NCI-H82 treated with DMSO at 0.1 percent for 48 hours (cell line): ENCODE data around the gene EP400.

Experiments used
- DNase-seq: peaks from one replicate; lab custom pipeline; 2025; ENCODE audit not compliant: unreplicated experiment; lab: John Stamatoyannopoulos, UW

Gene EP400

GRCh38 chr12:132110677-132111076 lies 160.9 kb downstream of the EP400 start:
- no peak for DNase-seq

DNA sequence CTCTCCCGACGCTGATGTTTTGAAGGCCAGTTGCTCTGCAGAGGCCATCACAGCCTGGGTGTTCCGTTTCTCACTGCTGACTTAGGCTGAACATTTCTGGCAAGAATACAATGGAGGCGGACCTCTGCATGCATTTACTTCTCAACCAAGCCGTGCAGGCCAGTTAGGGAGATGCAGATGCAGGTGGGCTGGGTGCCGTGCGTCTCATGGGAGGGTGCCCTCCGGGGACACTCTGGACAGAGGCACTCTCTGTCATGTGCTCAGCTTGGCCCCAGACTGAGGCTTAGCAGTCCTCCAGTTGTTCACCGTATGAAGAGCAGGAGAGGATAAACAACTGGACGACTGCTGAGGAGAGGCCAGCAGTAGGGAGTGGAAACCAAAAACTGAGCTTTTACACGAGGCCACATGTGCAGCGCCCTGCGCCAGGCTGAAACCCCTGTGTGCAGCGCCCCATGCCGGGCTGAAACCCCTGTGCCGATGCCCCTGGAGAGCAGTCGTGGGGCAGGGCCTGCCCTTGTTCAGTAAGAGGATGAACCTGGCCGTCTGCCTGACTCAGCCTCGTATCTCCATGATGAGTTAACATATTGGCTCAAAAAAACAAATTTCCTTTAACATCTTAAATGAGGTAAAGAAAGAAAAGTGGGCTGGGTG lies 162.0 kb downstream of the EP400 start:
- DNase-seq: no peak

DNA sequence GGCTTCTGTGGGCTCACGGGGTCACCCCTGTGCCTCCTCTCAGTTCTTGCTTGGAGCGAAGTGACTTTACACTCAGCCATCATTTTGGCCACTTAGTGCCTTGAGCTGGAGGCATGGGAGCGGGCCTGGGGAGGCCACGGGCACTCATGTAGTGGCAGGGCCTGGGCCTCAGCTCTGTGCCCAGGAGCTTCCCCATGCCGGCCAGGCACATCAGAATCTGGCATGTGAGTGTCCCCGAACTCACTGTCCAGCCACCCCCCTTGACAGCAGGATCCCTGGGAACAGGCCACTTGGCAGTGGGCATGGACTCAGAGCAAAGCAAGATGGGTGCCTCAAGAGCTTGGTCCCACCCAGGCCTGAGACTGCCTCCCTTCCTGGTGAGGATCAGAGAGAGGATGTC lies 164.9 kb downstream of the EP400 start:
- DNase-seq: no peak

- DNase-seq: no peak
These were observed 165.8 kb downstream of the EP400 start for GRCh38 chr12:132115500-132115899.

DNA sequence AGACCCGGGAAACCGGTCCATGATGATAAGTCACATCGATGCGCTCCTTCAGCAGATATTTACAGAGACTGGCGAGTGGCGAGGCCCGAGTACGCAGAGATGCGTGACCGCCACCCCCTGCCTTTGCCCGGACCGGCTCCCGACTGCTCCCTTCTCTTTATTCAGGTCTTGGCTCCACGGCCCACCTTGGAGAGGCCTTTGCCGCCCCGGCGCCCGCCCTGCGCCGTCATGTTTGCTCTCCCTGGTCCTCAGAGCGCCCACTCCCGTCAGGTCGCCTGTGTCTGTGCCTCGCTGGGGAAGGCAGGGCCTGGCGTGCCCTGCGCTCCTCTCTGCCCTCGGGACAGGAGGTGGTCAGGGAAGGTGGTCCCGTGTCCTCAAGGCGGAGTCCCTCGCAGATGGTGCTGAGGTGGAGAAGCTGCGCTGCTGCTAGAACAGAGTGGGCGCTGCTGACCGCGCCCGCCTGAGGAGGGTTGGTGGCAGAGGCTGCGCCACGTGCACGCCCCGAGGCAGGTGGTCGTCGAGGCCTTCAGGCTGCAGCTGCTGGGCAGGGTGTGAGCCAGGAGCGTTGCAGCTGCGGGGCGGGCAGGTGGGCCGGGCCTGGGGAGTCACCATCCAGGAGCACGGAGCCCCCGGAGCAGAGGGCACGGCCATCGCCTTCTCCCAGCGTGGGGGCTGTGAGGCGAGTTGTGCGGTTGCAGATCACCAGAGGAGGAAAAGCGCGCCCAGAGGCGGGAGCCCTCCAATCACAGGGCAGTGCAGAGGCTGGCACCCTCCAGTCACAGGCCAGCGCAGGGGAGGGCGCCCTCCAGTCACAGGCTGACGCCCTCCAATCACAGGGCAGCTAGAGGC lies 167.2 kb downstream of the EP400 start:
- no peak for DNase-seq

DNA sequence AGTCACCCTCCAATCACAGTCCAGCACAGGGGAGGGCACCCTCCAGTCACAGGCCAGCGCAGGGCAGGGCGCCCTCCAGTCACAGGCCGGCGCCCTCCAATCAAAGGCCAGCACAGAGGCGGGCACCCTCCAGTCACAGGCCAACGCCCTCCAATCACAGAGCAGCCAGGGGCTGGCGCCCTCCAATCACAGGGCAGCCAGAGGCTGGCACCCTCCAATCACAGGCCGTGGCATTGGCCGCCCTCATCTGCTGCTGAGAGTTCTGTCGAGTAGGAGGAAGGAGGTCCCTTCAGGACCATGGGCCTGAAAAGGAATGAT lies 167.8 kb downstream of the EP400 start:
- no peak for DNase-seq

- no peak for DNase-seq
These were observed 169.1 kb downstream of the EP400 start for GRCh38 chr12:132118876-132119275.

GRCh38 chr12:132121283-132121682 lies 171.5 kb downstream of the EP400 start:
- no peak for DNase-seq

GRCh38 chr12:132123970-132124765 lies 174.4 kb downstream of the EP400 start:
- DNase-seq: no peak

DNA sequence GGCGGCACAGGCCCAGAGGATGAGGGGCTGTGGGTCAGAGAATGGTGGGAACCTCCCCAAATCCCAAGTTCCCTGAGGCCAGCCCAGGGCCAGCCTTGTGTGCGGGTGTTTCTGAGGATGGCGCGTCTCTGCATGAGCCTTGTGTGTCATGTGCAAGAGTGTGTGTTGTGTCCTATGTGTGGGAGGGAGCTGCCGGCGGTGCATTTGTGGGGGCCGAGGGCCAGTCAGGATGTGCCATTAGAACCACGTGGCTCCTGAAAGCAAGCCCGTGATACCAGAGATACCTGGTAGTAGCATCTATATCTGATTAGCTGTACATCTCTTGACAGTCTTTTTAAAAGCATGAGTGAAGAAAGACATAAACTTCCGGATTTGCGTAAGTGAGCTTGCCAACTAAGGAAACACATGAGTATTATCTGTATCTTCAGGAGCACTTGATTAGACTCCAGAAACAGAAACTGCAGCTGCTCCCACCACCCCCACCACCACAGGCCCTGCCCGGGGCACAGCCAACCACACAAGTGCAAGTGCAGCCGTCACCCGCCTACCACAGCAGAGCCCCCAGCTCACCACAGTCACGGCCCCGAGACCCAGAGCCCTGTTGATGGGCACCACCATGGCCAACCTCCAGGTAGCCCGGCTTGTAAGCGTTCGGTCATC lies 175.2 kb downstream of the EP400 start:
- DNase-seq: no peak

DNA sequence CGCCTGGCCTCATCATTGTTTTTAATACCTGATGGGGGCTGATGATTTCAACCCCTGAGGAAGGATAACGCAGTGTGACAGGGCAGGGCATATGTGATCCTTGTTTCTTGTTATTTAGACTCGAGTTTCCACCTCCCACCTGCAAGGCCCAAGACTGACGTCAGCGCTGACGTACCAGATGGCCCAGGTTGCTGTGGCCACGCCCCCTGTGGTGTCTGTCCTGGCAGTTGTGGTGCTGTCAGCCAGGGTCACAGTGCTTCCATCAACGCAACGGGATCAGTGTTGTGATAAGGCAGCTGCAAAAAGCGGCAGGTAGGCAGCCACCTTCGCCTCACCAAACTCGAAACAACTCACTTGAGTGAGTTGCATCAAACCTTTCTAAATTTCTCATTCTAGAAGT lies 176.0 kb downstream of the EP400 start:
- no peak for DNase-seq

DNA sequence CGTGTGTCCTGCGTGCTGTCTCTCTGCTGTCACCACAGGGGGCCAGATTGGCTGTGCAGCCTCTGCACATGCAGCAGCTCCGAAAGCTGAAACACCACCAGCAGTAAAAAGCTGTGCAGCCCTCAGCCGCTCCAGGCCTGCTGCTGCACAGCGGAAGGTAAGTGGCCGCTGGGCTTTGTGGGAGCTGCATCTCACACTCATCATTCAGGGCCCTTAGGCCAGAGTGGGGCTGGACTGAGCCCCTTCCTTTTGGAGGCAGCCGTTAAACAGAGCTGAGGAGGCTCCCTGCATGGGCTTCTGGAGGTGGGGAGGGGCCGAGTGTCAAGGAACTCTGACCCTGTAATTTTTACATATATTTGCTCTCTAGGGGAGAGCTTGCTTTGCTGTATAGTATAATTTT lies 177.3 kb downstream of the EP400 start:
- DNase-seq: no peak

DNA sequence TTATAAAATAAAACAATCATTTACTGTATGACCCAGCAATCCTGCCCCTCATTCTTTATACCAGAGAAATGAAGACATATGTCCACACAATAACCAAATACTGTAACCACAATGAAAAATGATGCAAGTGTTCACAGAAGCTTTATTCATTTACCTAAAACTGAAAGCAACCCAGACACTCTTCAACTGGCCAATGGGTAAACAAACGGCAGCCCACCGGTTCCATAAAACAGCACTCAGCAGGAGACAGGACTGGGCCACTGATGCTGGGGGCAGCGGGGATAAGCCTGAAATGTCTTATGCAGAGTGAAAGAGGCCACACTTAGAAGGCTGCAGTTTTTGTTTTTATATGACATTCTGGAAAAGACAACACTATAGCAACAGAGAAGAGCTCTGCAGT lies 179.3 kb downstream of the EP400 start:
- no peak for DNase-seq

DNA sequence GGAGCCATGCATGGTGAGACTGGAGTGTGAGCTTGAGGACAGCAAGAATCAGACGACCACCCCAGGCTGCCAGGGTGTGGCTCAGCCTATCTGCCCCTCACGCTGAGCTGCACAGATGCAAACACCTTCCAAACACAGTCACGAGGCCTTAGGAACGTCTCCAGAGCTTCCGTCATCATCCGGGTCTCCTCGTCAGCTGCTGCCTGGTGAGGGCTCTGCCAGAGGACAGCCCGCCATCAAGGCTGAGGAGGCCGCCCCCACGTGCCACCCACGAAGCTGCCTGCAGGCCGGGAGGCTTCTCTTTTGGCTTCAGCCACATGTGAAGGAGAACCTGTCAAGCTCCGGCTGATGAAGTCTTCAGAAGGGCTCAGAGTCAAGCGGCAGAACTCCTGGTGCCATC lies 180.9 kb downstream of the EP400 start:
- DNase-seq: no peak
